HFFc6 (cell line): ENCODE data around the gene DMGDH. TPM values are rescaled to one million over a fixed set of nuclear protein-coding genes. Genes with fewer than 3 reads are reported as not detected.

Source experiments
- DNase-seq: peaks from one replicate; pipeline ENCODE4 v3.0.0-alpha.2; 2018
- H3K27ac Mint-ChIP-seq: 2 replicates; pipeline ENCODE4 v1.8.0; 2020; ENCODE audit warnings: mild to moderate bottlenecking, mixed read lengths
- H3K27me3 Mint-ChIP-seq: 2 replicates; pipeline ENCODE4 v1.8.0; 2021; ENCODE audit warnings: mild to moderate bottlenecking, moderate library complexity, mixed read lengths; ENCODE audit not compliant: insufficient read depth
- H3K36me3 Mint-ChIP-seq: 2 replicates; pipeline ENCODE4 v1.8.0; 2021; ENCODE audit warnings: low read depth, mixed read lengths
- H3K4me1 Mint-ChIP-seq: 2 replicates; pipeline ENCODE4 v1.8.0; 2020; ENCODE audit warnings: low read depth, mixed read lengths
- H3K4me3 Mint-ChIP-seq: 2 replicates; pipeline ENCODE4 v1.8.0; 2020; ENCODE audit warnings: mild to moderate bottlenecking, moderate library complexity, mixed read lengths
- H3K9me3 Mint-ChIP-seq: 2 replicates; pipeline ENCODE4 v1.8.0; 2020; ENCODE audit warnings: mild to moderate bottlenecking, mixed read lengths
- total RNA-seq, 6 experiments: library from RNA; stranded (reverse); fragmentation: NEBNext Ultra II Directional; extraction: Animal tissue kit (Norgen Biotek cat#: 25700); gene quantifications; 2 replicates in 1 of 6; 3 replicates in 5 of 6; pipeline ENCODE4 v1.2.3, GENCODE V29; 2021
- TF ChIP-seq, protein P1 (sequence below): fragments of 200-600 bp; sonication (generic); IDR thresholded peaks from 2 replicates; pipeline ENCODE4 v1.5.0; 2021; ENCODE audit warnings: antibody characterized with exemption, mild to moderate bottlenecking

DMGDH gene
- total RNA-seq, 6 experiments from 2014 or later: 0.18 to 0.58 (median 0.52) TPM; not detected in 1

DNA sequence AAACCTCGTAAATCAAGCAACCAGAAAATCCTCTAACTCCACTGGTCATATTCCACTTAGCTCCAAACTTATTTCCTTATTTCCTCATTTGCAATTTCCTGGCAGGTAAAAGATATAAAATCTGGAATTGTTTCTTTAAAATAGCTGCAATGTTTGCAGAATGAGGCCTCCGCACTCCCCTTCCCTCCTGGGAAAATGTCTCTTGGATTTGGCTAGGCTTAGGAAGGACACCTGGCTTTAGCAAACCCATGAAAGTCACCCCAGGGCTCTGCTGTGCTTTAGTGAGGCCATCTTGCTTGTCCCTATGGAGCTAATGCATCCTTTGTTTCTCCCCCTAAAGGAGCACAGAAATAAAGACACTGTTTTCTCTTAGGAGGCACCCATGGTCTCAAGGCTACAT lies 94.9 kb downstream of the DMGDH start:
- Mint-ChIP-seq H3K4me1 (peaks cover 26% of the 10 kb centered on the region), H3K4me3 (no peak overlapping the region), H3K27ac (no peak overlapping the region), H3K9me3 (no peaks in the 10 kb centered on the region), H3K36me3 (no peaks in the 10 kb centered on the region), H3K27me3 (peaks cover 1% of the 10 kb centered on the region)
- TF ChIP-seq, protein P1, sequence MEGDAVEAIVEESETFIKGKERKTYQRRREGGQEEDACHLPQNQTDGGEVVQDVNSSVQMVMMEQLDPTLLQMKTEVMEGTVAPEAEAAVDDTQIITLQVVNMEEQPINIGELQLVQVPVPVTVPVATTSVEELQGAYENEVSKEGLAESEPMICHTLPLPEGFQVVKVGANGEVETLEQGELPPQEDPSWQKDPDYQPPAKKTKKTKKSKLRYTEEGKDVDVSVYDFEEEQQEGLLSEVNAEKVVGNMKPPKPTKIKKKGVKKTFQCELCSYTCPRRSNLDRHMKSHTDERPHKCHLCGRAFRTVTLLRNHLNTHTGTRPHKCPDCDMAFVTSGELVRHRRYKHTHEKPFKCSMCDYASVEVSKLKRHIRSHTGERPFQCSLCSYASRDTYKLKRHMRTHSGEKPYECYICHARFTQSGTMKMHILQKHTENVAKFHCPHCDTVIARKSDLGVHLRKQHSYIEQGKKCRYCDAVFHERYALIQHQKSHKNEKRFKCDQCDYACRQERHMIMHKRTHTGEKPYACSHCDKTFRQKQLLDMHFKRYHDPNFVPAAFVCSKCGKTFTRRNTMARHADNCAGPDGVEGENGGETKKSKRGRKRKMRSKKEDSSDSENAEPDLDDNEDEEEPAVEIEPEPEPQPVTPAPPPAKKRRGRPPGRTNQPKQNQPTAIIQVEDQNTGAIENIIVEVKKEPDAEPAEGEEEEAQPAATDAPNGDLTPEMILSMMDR: no peak
- no peak for DNase-seq

DNA sequence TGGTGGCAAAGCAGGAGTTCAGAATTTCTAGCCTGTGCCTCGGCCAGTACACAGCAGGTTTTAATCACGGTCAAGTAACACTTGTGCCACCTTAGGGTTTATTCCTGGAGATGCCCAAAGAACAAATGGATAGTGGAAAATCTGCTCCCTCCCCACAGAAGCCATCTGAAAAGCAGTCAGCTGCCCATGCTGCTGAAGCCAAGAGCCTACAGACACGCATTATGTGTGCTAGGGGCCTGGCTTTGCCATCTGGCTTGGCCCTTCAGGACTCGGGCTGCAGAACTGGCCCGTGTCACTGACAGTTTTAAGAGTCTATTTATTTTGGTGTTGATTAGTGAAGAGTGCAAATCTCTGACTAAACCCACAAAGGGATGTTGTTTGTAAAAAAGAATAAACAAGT lies 95.5 kb downstream of the DMGDH start:
- TF ChIP-seq, protein P1: no peak
- Mint-ChIP-seq H3K36me3 (no peaks in the 10 kb centered on the region), H3K4me1 (peaks cover 26% of the 10 kb centered on the region), H3K27ac (no peak overlapping the region), H3K9me3 (no peaks in the 10 kb centered on the region), H3K4me3 (no peak overlapping the region), H3K27me3 (peaks cover 1% of the 10 kb centered on the region)
- DNase-seq: no peak

DNA sequence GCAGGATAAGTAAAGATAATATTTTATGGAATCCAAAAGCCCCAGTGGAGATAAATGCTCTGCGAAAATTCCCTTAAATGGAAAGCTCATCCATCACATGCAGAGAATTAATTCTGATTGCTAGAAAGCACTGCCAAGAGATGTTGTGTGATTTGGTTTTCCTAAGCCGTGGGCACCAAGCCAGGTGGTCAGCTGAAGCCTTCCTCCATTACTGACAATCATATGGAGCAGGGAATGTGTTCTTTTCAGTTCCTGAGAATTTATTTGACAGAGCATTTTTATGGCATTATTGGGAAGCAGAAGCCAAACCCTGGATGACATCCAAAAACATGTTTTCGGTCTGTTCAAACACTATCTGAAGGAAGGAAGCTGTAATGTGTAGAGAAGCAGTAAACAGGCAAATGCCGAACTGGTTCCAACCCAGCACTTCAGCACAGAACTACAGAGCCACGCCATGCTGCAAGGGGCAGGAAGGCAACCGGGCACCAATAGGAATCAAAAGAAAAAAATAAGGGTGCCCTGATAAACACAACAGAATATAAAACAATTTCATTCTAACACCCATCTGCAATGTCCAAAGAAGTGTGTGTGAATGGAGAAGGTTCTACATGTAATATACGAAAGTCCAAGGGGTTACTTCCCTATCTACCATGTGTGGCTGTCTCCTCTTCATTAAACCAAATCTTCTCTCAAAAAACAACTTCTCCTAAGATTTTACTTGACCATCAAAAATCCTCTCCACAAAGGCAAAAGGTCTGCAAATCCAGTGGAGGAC lies 96.6 kb downstream of the DMGDH start:
- Mint-ChIP-seq H3K27ac (peak overlapping the region; percentile 27), H3K27me3 (peaks cover 1% of the 10 kb centered on the region), H3K9me3 (no peaks in the 10 kb centered on the region), H3K4me1 (peaks cover 26% of the 10 kb centered on the region), H3K36me3 (no peaks in the 10 kb centered on the region), H3K4me3 (peak overlapping the region; percentile 25; the same call in 1 of the 2 replicates)
- TF ChIP-seq, protein P1: no peak
- DNase-seq: peak; percentile 32

DNA sequence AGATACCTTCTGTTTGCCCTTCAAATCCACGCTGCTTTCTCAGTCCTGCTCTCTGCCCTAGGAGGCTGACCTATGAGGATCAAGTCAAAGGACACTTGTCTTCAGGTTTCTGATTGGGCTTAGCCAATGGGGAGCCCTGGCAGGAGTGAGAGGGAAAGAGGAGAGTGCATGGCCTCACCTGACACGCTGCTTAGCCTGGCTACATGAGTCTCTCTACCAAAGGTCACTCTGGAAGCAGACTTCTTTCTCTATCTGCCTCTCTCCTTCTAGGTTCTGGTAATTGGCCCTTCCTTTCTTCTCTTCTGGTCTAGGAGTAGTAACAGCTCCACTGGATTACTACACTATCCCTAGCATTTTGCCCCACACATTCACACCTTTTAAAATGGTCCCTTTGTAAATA lies 97.5 kb downstream of the DMGDH start:
- H3K4me3 Mint-ChIP-seq: no peak overlapping the region
- H3K36me3 Mint-ChIP-seq: no peaks in the 10 kb centered on the region
- peaks cover 1% of the 10 kb centered on the region for H3K27me3 Mint-ChIP-seq
- TF ChIP-seq, protein P1: no peak
- H3K27ac Mint-ChIP-seq: no peak overlapping the region
- no peaks in the 10 kb centered on the region for H3K9me3 Mint-ChIP-seq
- peaks cover 26% of the 10 kb centered on the region for H3K4me1 Mint-ChIP-seq
- DNase-seq: no peak

DNA sequence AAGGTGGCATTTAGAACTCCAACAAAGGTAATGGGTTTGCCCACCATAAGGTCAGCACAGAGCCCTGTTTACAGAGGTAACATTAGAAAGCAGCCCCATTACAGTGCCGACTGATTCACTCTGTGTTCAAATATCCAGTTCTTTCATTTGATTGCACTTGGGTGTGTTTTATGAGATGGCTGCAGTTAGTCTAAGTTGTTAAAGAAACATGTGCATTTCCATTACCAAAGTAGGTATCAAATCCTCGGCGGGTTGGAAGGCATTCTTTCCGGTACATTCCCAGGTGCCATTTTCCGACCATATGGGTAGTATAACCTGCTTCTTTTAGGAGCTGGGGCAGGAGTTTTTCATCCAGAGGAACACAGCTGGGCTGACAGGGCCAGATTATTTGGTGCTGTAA lies 100.7 kb downstream of the DMGDH start:
- TF ChIP-seq, protein P1: no peak
- DNase-seq: no peak
- Mint-ChIP-seq H3K4me3 (no peak overlapping the region), H3K9me3 (no peaks in the 10 kb centered on the region), H3K36me3 (no peaks in the 10 kb centered on the region), H3K27ac (no peak overlapping the region), H3K4me1 (peaks cover 13% of the 10 kb centered on the region), H3K27me3 (peaks cover 1% of the 10 kb centered on the region; the same call in 1 of the 2 replicates)
